Kidney glomerular epithelial cell (primary cell): ENCODE data around the gene WFIKKN1.

Source experiments
- DNase-seq: peaks from one replicate; lab custom pipeline; 2025; lab: John Stamatoyannopoulos, UW

WFIKKN1 gene

GRCh38 chr16:630815-631405, at the start of gene WFIKKN1:
Gene WFIKKN1 (plus strand): TSS chr16:630985. CDS start chr16:631254, 269 bp downstream.
- no peak for DNase-seq

DNA sequence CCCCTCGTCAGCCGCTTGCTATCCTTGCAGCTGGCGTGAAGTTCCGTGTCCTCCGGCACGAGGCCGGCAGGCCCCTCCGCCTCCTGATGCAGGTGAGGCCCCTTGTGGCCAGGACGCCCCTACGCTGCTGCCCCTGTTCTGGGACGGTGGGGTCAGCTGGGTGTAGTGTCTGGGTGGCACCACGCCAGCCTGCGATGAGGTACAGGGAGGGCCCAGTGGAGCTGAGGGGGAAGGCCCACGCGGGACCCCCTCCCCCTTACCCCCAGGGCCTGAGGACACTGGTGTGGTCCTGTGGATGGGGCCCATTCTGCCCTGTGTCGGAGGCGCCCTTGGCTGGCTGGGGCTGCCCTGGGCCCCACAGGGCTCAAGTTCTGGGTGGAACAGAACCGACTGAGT, 48.6 kb upstream of the WFIKKN1 start:
- DNase-seq = no peak

- no peak for DNase-seq
These were observed 48.0 kb upstream of the WFIKKN1 start for GRCh38 chr16:582614-583331.

GRCh38 chr16:583470-583814, 47.3 kb upstream of the WFIKKN1 start:
- no peak for DNase-seq

GRCh38 chr16:583815-584591, 46.8 kb upstream of the WFIKKN1 start:
- DNase-seq = no peak

DNA sequence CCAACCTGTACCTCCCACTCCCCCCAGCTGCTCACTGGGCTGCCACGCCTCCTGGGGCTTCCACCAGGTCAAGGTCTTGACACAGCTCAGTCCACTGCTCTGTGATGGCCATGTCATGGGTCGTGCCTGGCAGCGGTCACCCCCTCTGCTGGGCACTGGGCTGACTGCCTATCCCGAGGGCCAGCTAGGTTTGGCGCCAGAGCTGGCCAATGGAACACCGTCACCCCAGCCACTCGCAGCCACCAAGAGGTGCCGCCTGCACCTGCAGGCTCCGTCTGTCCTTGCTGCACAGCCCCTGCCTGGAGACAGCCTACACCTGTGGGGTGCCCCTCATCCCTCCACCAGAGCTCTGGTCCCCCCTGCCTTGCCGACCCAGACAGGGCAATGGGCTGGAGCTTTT, 45.4 kb upstream of the WFIKKN1 start:
- DNase-seq = no peak

- no peak for DNase-seq
These were observed 44.6 kb upstream of the WFIKKN1 start for GRCh38 chr16:586047-586644.

GRCh38 chr16:586645-587590, 43.9 kb upstream of the WFIKKN1 start:
- no peak for DNase-seq

- no peak for DNase-seq
These were observed 42.2 kb upstream of the WFIKKN1 start for GRCh38 chr16:588639-588888.

GRCh38 chr16:588889-589657, 41.7 kb upstream of the WFIKKN1 start:
- DNase-seq = peak; percentile 94

DNA sequence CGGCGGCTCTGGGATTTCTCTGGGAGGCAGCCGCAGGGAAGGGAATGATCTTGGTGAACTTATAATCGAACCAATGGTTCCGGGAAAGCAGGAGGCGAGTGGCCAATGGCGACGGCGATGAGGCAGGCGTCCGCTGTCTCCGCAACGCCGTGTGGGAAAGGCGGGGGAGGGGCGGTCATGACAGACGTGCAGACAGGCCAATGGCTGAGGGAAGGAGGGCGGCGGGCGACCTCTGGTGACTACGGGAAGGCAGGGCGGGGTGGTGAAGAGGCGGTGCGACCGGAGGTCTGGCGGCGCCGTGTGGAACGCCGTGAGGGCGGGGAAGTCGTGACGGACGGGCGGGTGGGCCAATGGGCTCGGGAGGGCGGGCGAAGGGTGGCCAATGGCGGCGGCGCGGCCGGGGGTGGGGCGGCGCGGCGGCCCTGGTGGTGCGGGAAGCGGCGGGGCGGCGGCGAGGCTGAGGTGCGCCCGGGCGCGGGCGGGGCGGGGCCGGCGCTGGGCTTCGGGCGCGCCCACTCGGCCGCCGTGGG, 41.1 kb upstream of the WFIKKN1 start, which contains the start of gene RAB40C:
Gene RAB40C (plus strand): TSS at position 409 of the 530 bp plus-strand sequence. CDS start 226 bp downstream, outside the sequence.
- peak; percentile 94 for DNase-seq

DNA sequence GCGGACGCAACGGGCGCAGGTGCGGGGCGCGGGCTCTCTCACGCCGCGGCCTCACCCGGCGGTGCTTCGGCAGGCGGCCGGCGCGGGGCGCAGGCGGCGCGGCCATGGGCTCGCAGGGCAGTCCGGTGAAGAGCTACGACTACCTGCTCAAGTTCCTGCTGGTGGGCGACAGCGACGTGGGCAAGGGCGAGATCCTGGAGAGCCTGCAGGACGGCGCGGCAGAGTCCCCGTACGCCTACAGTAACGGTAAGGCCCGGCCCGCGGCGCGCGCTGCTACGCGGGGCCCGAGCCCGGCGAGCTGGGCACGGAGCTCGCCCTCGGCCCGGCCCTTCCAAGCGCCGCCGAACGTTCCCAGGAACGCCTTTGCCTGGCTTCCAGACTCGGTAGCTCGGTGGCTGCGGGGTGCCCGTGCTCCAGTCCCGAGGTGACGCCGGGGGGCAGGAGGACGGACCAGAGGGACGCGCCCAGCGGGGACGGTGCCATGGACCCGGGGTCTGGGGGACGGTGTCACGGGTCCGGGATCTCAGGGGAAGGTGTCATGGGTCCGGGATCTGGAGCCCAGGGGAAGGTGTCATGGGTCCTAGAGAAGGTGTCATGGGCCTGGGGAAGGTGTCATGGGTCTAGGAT, 40.5 kb upstream of the WFIKKN1 start:
- DNase-seq = no peak

- DNase-seq = no peak
These were observed 40.0 kb upstream of the WFIKKN1 start for GRCh38 chr16:590815-591200.

DNA sequence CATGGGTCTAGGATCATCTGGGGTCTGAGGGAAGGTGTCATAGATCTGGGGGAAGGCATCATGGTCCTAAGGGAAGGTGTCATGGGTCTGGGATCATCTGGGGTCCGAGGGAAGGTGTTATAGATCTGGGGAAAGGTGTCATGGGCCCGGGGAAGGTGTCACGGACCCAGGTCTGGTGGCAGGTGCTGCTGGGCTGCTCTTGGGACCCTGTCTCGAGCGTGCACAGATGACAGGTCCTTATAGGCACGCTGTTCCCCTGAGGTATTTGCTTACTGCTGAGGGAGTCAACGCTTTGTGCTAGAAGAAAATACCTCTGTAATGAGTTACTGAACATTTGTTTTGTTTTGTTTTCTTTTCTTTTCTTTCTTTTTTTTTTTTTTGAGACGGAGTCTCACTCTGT, 39.6 kb upstream of the WFIKKN1 start:
- DNase-seq = no peak

- no peak for DNase-seq
These were observed 38.8 kb upstream of the WFIKKN1 start for GRCh38 chr16:591892-592517.

DNA sequence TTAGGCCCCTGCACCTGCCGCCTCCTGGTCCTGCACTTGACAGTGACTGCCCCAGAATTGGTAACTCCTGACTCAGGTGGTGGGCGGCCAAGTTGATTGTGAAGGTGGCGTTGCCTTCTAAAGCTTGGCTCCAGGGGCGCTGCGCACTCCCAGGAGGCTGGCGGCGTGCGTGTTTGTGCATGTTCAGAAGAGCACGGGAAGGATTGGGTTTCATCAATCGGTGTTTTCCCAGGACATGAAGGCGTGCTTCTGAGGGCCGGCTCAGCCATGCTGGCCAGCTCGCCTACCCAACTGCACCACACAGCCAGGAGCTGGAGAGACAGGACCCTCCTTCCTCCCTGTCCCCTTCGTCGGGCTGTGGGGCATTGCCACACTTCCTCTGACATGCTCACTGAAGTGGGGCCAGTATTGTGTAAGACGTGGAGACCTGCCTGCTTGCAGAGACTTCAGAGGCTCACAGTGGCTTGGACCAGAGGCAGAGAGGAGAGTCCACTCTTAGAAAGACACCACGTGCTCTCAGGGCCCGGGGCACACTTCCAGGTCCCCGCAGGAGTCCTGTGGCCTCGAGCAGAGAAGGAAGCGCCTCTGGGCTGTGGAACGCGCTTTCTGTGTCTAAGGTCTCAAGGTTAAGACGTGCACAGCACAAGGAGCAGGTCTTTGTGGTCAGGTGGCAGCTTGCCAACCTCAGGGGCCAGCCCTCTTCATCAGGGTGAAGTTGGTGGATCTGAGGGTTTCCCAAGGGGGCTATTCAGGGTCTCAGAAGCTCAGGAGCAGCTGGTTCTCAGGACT, 38.1 kb upstream of the WFIKKN1 start:
- no peak for DNase-seq

DNA sequence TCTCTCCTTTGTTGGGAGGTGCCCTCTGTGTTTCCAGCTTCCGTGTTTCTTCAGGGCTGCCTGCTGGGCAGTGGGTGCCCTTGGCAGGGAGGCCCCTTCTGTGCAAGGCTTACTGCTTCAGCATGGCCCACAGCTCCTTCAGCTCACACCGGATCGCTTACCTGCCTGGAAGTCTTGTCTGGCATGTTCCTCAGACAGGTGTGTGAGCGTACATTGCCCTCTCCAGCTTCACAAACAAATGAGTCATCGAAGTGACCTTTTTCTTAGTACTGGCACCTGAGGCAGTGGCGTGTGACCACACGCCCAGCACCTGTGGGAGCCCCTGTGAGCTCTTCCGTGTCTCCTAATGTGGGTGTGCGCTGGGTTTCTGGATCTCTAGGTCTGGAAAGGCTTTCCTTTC, 37.4 kb upstream of the WFIKKN1 start:
- no peak for DNase-seq

DNA sequence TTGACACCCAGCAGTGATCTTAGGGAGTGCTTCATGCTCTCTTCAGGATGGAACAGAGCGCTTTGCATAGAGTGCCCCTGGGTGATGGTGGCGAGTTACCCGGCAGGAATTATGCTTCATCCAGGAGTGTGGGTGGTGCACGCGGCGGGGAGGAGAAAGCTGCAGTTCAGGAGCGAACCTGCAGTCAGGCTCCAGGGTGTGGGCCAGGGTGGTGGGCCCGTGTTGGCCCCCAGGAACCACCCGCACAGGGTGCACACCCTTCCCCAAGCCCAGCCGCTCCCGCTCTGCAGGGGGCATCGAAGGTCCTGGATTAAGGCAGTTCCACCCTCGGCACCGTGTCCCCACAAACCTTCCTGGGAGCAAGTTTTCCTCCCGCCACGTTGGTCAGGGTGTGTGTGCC, 37.0 kb upstream of the WFIKKN1 start:
- DNase-seq = no peak

- no peak for DNase-seq
These were observed 35.7 kb upstream of the WFIKKN1 start for GRCh38 chr16:595094-595528.
